Brain microvascular endothelial cell (primary cell): Measurements from ENCODE around the gene PLBD2.

ENCODE experiments used
- DNase-seq: peaks from one replicate; pipeline ENCODE4 v3.0.0-alpha.2; 2020
- H3K27ac ChIP-seq: fragments of 250-450 bp; sonication (Bioruptor Pico); 2 replicates; pipeline ENCODE4 v1.5.1; 2020; ENCODE audit warnings: mild to moderate bottlenecking, moderate library complexity
- H3K27me3 ChIP-seq: fragments of 250-450 bp; sonication (Bioruptor Pico); replicated peaks from 2 replicates; pipeline ENCODE4 v1.5.1; 2020; ENCODE audit warnings: mild to moderate bottlenecking
- H3K36me3 ChIP-seq: fragments of 250-450 bp; sonication (Bioruptor Pico); replicated peaks from 2 replicates; pipeline ENCODE4 v1.5.1; 2020; ENCODE audit warnings: mild to moderate bottlenecking
- H3K4me3 ChIP-seq: 2 replicates; pipeline ENCODE4 v1.5.1; 2011; ENCODE audit warnings: low read depth, mild to moderate bottlenecking, control low read depth, low read length, moderate library complexity
- CTCF ChIP-seq: IDR thresholded peaks from 2 replicates; pipeline ENCODE4 v1.5.1; 2011; ENCODE audit warnings: low read depth, mild to moderate bottlenecking, moderate library complexity, low read length, control low read depth, inconsistent platforms; ENCODE audit errors: missing control alignments
- in situ Hi-C: cut with HindIII; loops from 2 replicates; pipeline ENCODE4 v1.10.0; 2017; ENCODE audit warnings: low sequenced_read_pairs, low pct_ligation_motif_present

The PLBD2 gene

GRCh38 chr12:113435367-113435766 lies 77.0 kb downstream of the PLBD2 start:
- Histone ChIP-seq H3K27ac (no peak overlapping the region), H3K27me3 (peaks cover 2% of the 10 kb centered on the region), H3K4me3 (no peak overlapping the region), H3K36me3 (no peaks in the 10 kb centered on the region)
- in situ Hi-C loops, result no loop called here
- no peak for TF ChIP-seq CTCF
- no peak for DNase-seq

- H3K27me3 ChIP-seq, result peaks cover 2% of the 10 kb centered on the region
- in situ Hi-C loops, result no loop called here
- no peak overlapping the region for H3K27ac ChIP-seq
- no peak overlapping the region for H3K4me3 ChIP-seq
- no peak for DNase-seq
- no peaks in the 10 kb centered on the region for H3K36me3 ChIP-seq
- no peak for TF ChIP-seq CTCF
Measured at GRCh38 chr12:113436586-113436985, 78.2 kb downstream of the PLBD2 start.

GRCh38 chr12:113436993-113437728 lies 78.8 kb downstream of the PLBD2 start:
- Histone ChIP-seq H3K27me3 (peaks cover 2% of the 10 kb centered on the region), H3K4me3 (no peak overlapping the region), H3K36me3 (no peaks in the 10 kb centered on the region), H3K27ac (no peak overlapping the region)
- TF ChIP-seq CTCF, result no peak
- in situ Hi-C loops, result no loop called here
- DNase-seq, result no peak

GRCh38 chr12:113437729-113438100 lies 79.3 kb downstream of the PLBD2 start:
- peaks cover 2% of the 10 kb centered on the region for H3K27me3 ChIP-seq
- DNase-seq, result no peak
- in situ Hi-C loops, result no loop called here
- H3K27ac ChIP-seq, result no peak overlapping the region
- no peak for TF ChIP-seq CTCF
- no peaks in the 10 kb centered on the region for H3K36me3 ChIP-seq
- no peak overlapping the region for H3K4me3 ChIP-seq

- Histone ChIP-seq H3K4me3 (no peak overlapping the region), H3K36me3 (no peaks in the 10 kb centered on the region), H3K27me3 (peaks cover 2% of the 10 kb centered on the region), H3K27ac (no peak overlapping the region)
- no peak for DNase-seq
- no peak for TF ChIP-seq CTCF
- in situ Hi-C loops, result no loop called here
Measured at GRCh38 chr12:113438523-113439300, 80.3 kb downstream of the PLBD2 start.
